HG02938 (cell line): Measurements from ENCODE around the gene DEFB118.
"Not testable (repeated sequence)": the region's sequence is repeated elsewhere in the genome, so short reads cannot be mapped to it uniquely, and the experiment has no call there.

Source experiments
- ATAC-seq: cut with Tn5 transposase; IDR thresholded peaks from one replicate; pipeline ENCODE4 v1.9.1; 2021; ENCODE audit warnings: mild to moderate bottlenecking, moderate library complexity; ENCODE audit not compliant: unreplicated experiment

DEFB118 gene, protein sequence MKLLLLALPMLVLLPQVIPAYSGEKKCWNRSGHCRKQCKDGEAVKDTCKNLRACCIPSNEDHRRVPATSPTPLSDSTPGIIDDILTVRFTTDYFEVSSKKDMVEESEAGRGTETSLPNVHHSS

DNA sequence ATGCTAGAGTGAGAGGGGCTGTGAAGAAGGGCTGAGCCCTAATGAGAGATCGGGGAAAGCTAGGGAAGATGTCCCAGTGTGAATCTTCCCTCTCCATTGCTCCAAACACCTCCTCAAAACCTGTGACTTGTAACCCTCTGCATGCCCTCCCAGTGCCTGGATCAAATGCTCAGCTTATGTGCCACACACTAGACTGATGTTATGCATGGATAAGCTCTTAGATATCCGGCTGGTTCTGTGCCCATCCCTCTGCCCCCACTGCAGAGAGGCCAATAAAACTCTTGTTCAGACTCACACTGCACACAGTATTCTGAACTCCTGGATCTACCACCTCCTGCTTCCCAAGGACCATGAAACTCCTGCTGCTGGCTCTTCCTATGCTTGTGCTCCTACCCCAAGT, at the start of gene DEFB118:
Gene DEFB118, plus strand, starts transcription at position 301 of the 400 bp plus-strand sequence. Its CDS starts 50 bp downstream, at position 351.
- no peak for ATAC-seq

DNA sequence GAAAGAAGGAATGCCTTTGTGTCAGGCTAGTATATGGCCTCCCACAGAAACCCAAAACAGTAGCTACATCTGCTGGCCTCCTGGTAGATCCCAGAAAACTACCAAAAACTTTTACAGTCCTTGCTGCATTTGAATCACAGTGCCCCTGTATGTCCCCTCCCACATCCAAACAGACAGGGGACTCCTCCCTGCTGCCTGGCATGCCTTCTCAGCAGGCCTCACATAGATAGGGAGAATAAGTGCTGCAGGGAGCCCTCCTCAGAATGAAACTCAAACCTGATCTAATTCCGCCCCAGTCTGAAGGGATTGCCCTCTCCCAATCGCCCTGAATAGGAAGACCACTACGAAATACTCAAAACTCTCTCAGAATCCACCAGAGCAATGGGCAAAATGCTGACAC, 45.9 kb upstream of the DEFB118 start:
- no peak for ATAC-seq

DNA sequence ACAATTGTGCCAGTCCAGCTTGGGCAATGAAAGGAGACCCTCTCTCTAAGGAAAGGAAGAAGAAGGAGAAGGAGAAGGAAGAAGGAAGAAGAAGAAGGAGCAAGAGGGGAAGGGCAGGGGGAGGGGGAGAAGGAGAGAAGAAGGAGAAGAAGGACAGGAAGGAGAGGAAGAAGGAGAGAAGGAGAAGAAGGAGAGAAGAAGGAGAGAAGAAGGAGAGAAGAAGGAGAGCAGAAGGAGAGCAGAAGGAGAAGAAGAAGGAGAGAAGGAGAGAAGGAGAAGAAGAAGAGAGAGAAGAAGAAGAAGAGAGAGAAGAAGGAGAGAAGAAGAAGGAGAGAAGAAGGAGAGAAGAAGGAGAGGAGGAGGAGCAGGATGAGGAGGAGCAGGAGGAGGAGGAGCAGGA, 37.5 kb upstream of the DEFB118 start:
- ATAC-seq = no peak

DNA sequence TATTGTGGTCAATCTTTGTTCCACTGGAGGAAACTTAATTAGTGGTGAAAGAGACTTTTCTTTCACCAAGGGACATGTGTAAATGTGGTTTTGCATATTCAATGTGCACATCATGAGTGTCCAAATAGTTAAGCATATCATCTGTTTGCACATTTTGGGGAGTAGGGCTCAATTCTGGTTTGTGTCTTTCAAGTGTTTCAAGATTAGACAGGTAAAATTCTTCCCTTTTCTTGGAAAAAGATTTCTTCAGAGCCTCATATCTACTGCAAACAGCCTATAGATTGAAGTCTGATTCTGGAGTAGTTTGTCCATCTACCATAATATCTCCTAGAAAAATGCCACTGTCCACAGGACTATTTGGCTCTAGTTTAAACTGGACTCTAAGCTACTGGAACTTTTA, 26.9 kb upstream of the DEFB118 start:
- ATAC-seq = no peak

DNA sequence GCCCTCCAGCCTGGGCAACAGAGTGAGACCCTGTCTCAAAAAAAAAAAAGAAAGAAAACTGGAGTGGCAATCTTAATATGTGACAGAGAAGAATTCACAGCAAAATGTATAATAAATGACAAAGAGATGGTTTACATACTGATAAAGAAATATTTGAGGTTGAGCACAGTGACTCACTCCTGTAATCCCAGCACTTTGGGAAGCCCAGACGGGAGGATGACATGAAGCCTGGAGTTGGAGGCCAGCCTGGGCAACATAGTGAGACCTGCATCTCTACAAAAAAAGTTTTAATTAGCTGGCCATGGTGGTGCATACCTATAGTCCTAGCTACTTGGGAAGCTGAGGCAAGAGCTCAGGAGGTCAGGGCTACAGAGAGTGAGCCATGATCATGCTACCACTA, 12.4 kb upstream of the DEFB118 start:
- no peak for ATAC-seq

DNA sequence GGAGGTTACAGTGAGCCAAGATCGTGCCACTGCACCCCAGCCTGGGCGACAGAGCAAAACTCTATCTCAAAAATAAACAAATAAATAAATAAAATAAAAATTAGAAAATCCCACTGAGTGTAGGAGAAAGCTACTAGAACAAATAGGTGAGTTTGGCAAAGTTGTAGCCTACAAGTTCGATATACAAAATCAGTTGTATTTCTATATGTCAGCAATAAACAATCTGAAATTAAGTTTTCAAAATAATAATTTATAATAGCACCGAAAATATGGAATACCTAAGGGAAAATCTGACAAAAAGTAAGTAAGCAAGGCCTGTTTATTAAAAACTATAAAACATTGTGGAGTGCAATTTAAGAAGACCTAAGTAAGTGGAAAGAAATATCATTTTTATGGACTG, 5.1 kb upstream of the DEFB118 start:
- ATAC-seq = no peak

DNA sequence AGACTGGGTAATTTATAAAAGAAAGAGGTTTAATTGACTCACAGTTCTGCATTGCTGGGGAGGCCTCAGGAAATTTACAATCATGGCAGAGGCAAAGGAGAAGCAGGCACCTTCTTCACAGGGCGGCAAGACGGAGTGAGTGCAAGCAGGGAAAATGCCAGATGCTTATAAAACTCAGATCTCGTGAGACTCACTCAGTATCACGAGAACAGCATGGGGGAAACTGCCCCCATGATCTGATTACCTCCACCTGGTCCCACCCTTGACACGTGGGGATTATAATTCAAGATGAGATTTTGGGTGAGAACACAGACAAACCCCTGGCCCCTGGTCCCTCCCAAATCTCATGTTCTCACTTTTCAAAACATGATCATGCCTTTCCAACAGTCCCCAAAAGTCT, 4.1 kb upstream of the DEFB118 start:
- not testable (repeated sequence) for ATAC-seq

DNA sequence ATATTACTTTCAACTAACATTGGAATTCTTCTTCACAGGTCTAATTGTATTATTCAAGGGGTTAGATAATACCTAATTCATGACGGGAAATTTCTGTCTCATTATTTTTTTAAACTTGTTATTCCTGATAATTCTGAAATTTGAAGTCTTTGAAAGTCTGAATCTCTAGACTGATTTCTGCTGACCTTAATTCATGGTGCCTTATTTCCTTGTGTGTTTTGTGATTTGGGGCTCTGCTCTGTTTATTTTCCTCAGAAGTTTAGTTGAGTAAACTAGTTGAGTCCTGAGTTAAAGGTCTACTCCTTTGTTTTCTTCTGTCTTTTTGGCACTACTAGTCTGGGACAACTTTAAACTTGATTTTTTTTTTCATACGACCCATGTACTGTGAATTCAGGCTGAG, 5.9 kb downstream of the DEFB118 start:
- no peak for ATAC-seq

DNA sequence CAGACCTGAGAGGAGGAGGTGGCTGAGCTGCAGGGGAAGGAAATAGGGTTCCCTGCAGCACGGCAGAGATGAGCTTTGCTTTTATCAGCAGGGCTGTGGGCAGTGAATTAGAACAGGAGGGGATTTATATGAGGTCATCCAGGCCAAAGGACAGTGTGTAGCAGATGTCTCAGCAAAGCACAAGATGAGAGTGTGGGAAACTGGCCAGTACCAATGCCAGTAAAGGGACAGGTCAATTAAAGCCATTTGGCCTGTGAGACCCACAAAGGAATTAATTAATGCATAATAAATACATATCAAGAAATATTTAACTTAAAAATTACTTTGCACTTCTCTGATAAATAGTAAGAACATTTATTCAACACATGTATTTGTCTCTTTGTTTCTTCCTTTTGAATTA, 22.1 kb downstream of the DEFB118 start, which contains the start of gene DEFB119:
Gene DEFB119, minus strand, starts transcription at position 101 of the 400 bp plus-strand sequence. CDS start 107 bp downstream, outside the sequence.
- ATAC-seq = no peak

DNA sequence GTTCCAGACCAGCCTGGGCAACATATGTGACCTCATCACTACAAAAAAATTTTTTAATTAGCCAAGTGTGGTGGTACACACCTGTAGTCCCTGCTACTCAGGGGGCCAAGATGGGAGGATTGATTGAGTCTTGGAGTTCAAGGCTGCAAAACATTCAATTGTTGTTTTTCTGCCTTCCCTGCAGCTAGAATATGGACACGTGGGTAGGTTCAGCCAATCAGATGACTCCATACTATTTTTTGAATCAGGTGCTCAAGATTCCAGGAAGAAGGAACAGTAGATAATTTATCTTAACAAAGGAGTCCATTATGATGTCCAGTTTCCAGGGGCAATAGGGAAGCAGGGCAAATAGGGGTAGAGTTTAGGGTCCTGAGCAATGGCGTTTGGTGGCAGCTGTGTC, 24.4 kb downstream of the DEFB118 start:
- ATAC-seq = no peak

DNA sequence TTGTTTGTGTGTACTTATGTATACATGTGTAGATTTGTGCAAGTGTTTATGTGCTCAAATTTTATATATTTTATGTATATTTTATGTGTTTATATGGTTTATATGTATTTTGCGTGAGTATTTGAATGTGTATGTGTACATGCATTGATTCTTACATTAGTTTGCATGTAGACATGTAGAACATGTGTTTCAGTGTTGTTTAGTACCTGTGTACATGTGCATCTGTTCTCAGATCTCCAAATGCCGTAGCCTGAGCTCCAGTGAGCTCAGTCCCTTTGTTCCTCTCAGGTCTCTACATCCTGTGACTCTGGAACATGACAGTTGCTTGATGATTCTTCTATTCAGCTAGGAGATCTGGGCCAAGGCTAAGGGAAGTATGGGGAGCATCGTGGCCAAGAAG, 26.5 kb downstream of the DEFB118 start:
- no peak for ATAC-seq

DNA sequence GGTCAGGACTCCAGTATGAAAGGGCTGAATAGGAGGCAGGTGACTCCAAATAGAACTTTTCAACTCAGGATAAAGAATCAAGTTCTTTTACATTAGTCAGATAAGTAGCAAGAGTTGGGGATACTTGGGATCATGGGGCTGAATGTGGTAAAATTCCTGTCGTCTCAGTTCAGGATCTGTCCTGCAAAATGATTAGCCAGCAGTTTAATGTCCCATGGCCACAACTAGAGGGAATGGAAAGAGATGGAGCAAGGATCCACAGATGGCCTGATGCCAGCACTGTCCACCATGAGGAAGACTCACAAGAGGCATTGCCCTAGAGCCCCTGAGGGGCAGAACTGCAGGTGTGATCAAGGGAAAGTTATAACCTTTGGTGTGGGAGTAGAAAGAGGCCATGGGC, 35.5 kb downstream of the DEFB118 start:
- ATAC-seq = no peak

DNA sequence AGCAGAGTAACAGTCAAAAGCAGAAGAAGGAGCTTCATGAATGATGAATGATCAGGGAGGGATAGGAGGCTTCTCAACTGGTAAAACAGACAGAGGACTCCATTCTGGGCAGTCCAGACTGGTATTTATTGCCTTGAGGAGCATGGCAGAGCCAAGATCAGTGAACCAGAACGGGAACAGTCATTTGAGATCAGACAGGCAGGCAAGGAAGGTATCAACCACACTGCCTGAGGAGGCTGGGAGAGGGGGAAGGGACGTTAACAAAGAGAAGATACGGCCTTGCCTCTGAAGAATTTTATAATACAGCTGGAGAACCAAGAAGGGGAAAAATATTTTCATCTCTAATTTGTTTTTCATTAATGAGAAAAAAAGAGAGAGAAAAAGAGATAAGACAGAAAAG, 37.7 kb downstream of the DEFB118 start, which contains the start of gene DEFB121:
Gene DEFB121, minus strand, starts transcription at position 101 of the 400 bp plus-strand sequence. Its CDS starts 63 bp downstream, at position 38.
- no peak for ATAC-seq

DNA sequence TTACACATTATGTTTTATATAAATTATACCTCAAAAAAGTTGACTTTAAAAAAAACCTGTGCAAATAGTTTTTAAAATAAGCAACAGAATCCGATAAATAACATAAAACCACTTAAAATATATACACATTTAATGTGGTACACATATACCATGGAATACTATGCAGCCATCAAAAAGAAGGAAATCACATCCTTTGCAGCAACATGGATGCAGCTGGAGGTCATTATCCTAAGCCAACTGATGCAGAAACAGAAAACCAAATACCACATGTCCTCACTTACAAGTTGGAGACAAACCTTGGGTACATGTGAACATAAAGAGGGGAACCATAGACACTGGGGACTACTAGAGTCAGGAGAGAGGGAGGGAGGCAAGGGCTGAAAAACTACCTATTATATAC, 41.6 kb downstream of the DEFB118 start:
- no peak for ATAC-seq

DNA sequence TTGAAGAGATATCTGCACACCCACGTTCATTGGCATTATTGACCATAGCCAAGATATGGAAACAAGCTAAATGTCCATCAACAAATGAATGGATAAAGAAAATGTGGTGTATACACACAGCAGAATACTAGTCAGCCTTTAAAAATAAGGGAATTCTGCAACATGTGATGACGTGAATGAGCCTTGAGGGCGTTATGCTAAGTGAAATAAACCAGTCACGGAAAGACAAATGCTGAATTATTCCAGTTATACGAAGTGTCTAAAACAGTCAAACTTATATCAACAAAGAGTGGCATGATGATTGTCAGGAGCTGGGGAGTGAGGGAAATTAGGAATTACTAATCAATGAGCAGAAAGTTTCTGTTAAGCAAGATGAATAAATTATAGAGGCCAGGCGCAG, 46.0 kb downstream of the DEFB118 start:
- no peak for ATAC-seq

DNA sequence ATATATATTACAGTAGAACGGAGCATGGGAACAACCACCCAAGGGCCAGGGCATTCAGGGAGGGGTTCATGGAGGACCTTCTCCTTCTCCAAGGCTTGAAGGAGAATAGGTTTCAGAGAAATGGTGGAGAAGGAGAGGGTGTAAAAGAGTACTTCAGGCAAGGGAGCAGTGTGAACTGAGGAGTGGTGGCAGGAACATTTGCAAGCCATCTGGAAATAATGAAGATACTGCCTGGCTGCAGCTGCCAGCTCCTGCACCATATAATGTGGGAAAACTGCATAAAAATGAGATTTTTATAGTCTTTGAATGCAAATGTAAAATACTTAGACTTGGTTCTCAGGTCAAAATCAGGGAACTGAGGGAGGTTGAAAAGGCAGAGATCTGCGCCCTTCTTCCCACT, 47.3 kb downstream of the DEFB118 start:
- no peak for ATAC-seq

DNA sequence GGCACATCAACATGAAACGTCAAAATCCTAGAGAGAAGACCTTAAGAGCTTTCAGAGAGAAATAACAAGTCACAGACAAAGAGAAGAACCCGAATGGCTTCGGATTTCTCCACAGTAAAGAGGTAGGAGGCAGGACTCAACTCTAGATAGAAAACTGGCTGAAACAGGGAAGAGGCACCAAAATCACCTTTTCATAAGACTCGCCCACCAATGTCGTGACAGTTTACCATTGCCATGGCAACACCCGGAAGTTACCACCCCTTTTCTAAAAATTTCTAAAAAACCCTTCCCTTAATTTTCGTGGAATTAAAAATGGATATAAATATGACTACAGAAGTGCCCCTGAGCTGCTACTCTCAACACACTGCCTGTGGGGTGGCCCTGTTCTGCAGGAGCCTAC, 49.9 kb downstream of the DEFB118 start:
- ATAC-seq = no peak
